ENCODE results near the gene EPS8L2. TPM values are rescaled to one million over a fixed set of nuclear protein-coding genes. Genes with fewer than 3 reads are reported as not detected.
"Not testable (repeated sequence)": the region's sequence is repeated elsewhere in the genome, so short reads cannot be mapped to it uniquely, and the experiment has no call there.

Gene EPS8L2
- total RNA-seq, 1 donor from 2014 or later = 111 TPM

- no peaks in the 10 kb centered on the region for H3K9me3 Mint-ChIP-seq
- DNase-seq (ENCODE audit: low spot score in 2 of 2, unreplicated experiment in 2 of 2) = no peak
- no peaks in the 10 kb centered on the region for H3K27me3 Mint-ChIP-seq (ENCODE audit: low read depth)
- no peak overlapping the region for H3K4me3 Mint-ChIP-seq
- TF ChIP-seq CTCF (IDR thresholded peaks at IDR 0.05; ENCODE audit: unreplicated experiment) = no peak
- peaks cover 57% of the 10 kb centered on the region for H3K36me3 Mint-ChIP-seq
- no peaks in the 10 kb centered on the region for H3K4me1 Mint-ChIP-seq
- no peak overlapping the region for H3K27ac Mint-ChIP-seq
Measured at GRCh38 chr11:680970-681369, 25.1 kb upstream of the EPS8L2 start.

- DNase-seq (ENCODE audit: low spot score in 2 of 2, unreplicated experiment in 2 of 2) = no peak
- TF ChIP-seq CTCF (IDR thresholded peaks at IDR 0.05; ENCODE audit: unreplicated experiment) = no peak
- H3K27me3 Mint-ChIP-seq (ENCODE audit: low read depth) = no peaks in the 10 kb centered on the region
- H3K36me3 Mint-ChIP-seq = peaks cover 43% of the 10 kb centered on the region
- H3K4me1 Mint-ChIP-seq = peaks cover 7% of the 10 kb centered on the region
- H3K4me3 Mint-ChIP-seq = no peak overlapping the region
- no peaks in the 10 kb centered on the region for H3K9me3 Mint-ChIP-seq
- no peak overlapping the region for H3K27ac Mint-ChIP-seq
Measured at GRCh38 chr11:686451-687243, 19.4 kb upstream of the EPS8L2 start.

GRCh38 chr11:687751-688150 is 18.3 kb upstream of the EPS8L2 start:
- no peak overlapping the region for H3K27ac Mint-ChIP-seq
- H3K4me3 Mint-ChIP-seq = no peak overlapping the region
- H3K27me3 Mint-ChIP-seq (ENCODE audit: low read depth) = no peaks in the 10 kb centered on the region
- no peaks in the 10 kb centered on the region for H3K9me3 Mint-ChIP-seq
- peaks cover 34% of the 10 kb centered on the region for H3K36me3 Mint-ChIP-seq
- no peak for DNase-seq (ENCODE audit: low spot score in 2 of 2, unreplicated experiment in 2 of 2)
- H3K4me1 Mint-ChIP-seq = peaks cover 16% of the 10 kb centered on the region
- no peak for TF ChIP-seq CTCF (IDR thresholded peaks at IDR 0.05; ENCODE audit: unreplicated experiment)

- Mint-ChIP-seq H3K9me3 (no peaks in the 10 kb centered on the region), H3K4me1 (peaks cover 25% of the 10 kb centered on the region), H3K4me3 (no peak overlapping the region), H3K27me3 (ENCODE audit: low read depth) (no peaks in the 10 kb centered on the region), H3K36me3 (peaks cover 25% of the 10 kb centered on the region), H3K27ac (no peak overlapping the region)
- no peak for DNase-seq (ENCODE audit: low spot score in 2 of 2, unreplicated experiment in 2 of 2)
- TF ChIP-seq CTCF (IDR thresholded peaks at IDR 0.05; ENCODE audit: unreplicated experiment) = no peak
Measured at GRCh38 chr11:688681-689080, 17.4 kb upstream of the EPS8L2 start.

- Mint-ChIP-seq H3K27ac (no peak overlapping the region), H3K4me3 (no peak overlapping the region), H3K27me3 (ENCODE audit: low read depth) (no peaks in the 10 kb centered on the region), H3K4me1 (peaks cover 28% of the 10 kb centered on the region), H3K9me3 (no peaks in the 10 kb centered on the region), H3K36me3 (peaks cover 17% of the 10 kb centered on the region)
- TF ChIP-seq CTCF (IDR thresholded peaks at IDR 0.05; ENCODE audit: unreplicated experiment) = no peak
- DNase-seq (ENCODE audit: low spot score in 2 of 2, unreplicated experiment in 2 of 2) = no peak
Measured at GRCh38 chr11:689625-690024, 16.4 kb upstream of the EPS8L2 start.

- H3K4me3 Mint-ChIP-seq; DNase-seq (ENCODE audit: low spot score in 2 of 2, unreplicated experiment in 2 of 2); H3K9me3 Mint-ChIP-seq; H3K27me3 Mint-ChIP-seq (ENCODE audit: low read depth); H3K27ac Mint-ChIP-seq: not testable (repeated sequence)
- peaks cover 28% of the 10 kb centered on the region for H3K4me1 Mint-ChIP-seq
- peaks cover 15% of the 10 kb centered on the region for H3K36me3 Mint-ChIP-seq
Measured at GRCh38 chr11:690244-690643, 15.8 kb upstream of the EPS8L2 start.
